Naive thymus-derived CD8-positive, alpha-beta T cell (primary cell): Measurements from ENCODE around the gene ATG2B. TPM values are rescaled to one million over a fixed set of nuclear protein-coding genes. Genes with fewer than 3 reads are reported as not detected.
A peak's percentile ranks its signal among the peaks of the same experiment; 100 is the strongest.

Experiments used
- ATAC-seq, 2 donors: fragments of 150-1000 bp; cut with Tn5 transposase in 1 of 2; sonication (Bioruptor Pico), chemical (Tn5 transposase) in 1 of 2; 1 replicate in 1 of 2; 2 replicates in 1 of 2; pipeline ENCODE4 v1.10.0; 2021; ENCODE audit warnings: mild to moderate bottlenecking in 2 of 2, moderate library complexity in 2 of 2
- POLR2A ChIA-PET: fragments of 350-600 bp; sonication (Branson Sonifier 250); formaldehyde crosslinking; loops from one replicate; lab custom pipeline; 2021; ENCODE audit warnings: antibody characterized with exemption; lab: Charles Lee
- DNase-seq, 10 donors: peaks; one replicate each; pipeline versions ENCODE4 v3.0.0 to v3.0.0-alpha.2; 2020 to 2022
- H3K27ac Mint-ChIP-seq, 10 donors: one replicate each; pipeline ENCODE4 v1.8.0; 2020 to 2022; ENCODE audit warnings: mild to moderate bottlenecking in 10 of 10, mixed read lengths in 10 of 10, moderate library complexity in 4 of 10, inconsistent platforms in 1 of 10
- H3K27me3 Mint-ChIP-seq, 5 donors: one replicate each; pipeline ENCODE4 v1.8.0; 2021 to 2022; ENCODE audit warnings: mixed read lengths in 5 of 5
- H3K36me3 Mint-ChIP-seq, 3 donors: one replicate each; pipeline ENCODE4 v1.8.0; 2020 to 2022; ENCODE audit warnings: mixed read lengths in 3 of 3, mild to moderate bottlenecking in 2 of 3, inconsistent platforms in 1 of 3
- H3K4me1 Mint-ChIP-seq, 4 donors: one replicate each; pipeline ENCODE4 v1.8.0; 2021 to 2022; ENCODE audit warnings: mixed read lengths in 4 of 4
- H3K4me3 Mint-ChIP-seq, 10 donors: one replicate each; pipeline ENCODE4 v1.8.0; 2020 to 2022; ENCODE audit warnings: mild to moderate bottlenecking in 10 of 10, mixed read lengths in 10 of 10, moderate library complexity in 6 of 10, inconsistent platforms in 1 of 10
- H3K9me3 Mint-ChIP-seq, 9 donors: one replicate each; pipeline ENCODE4 v1.8.0; 2020 to 2022; ENCODE audit warnings: mixed read lengths in 9 of 9, mild to moderate bottlenecking in 3 of 9, inconsistent platforms in 1 of 9, moderate library complexity in 1 of 9
- polyA plus RNA-seq, 3 donors: library from polyadenylated mRNA; unstranded; fragments of 300-500 nt; fragmentation: Illumina TruSeq; gene quantifications; one replicate each; pipeline ENCODE4 v1.2.3, GENCODE V29; 2021
- total RNA-seq, 8 experiments: library from RNA in 2 of 8; stranded (reverse) in 2 of 8; gene quantifications; one replicate each; pipeline ENCODE4 v1.2.3 and lab custom pipeline; 2021 to 2026

The ATG2B gene
- total and polyA plus RNA-seq, 5 experiments from 2014 or later: 0.96 to 32.1 (median 2.0) TPM

DNA sequence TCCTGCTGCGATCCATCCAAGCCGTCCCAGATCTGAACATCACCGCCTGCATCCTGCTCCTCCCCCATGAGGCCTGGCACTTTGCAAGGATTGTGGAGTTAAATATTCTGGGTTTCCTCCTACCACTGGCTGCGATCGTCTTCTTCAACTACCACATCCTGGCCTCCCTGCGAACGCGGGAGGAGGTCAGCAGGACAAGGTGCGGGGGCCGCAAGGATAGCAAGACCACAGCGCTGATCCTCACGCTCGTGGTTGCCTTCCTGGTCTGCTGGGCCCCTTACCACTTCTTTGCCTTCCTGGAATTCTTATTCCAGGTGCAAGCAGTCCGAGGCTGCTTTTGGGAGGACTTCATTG is 99.0 kb downstream of the ATG2B start:
- no peaks in the 10 kb centered on the region for H3K9me3 Mint-ChIP-seq
- H3K4me3 Mint-ChIP-seq: no peak overlapping the region
- DNase-seq: no peak
- no peaks in the 10 kb centered on the region for H3K4me1 Mint-ChIP-seq
- no peak for ATAC-seq
- POLR2A ChIA-PET: no interaction called here
- H3K27me3 Mint-ChIP-seq: peaks cover 5 to 33% (median 18%) of the 10 kb centered on the region in 5 donors
- H3K27ac Mint-ChIP-seq: peak overlapping the region in 1 of 10 donors; percentile 26
- H3K36me3 Mint-ChIP-seq: peaks cover 0 to 2% (median 0%) of the 10 kb centered on the region in 3 donors

DNA sequence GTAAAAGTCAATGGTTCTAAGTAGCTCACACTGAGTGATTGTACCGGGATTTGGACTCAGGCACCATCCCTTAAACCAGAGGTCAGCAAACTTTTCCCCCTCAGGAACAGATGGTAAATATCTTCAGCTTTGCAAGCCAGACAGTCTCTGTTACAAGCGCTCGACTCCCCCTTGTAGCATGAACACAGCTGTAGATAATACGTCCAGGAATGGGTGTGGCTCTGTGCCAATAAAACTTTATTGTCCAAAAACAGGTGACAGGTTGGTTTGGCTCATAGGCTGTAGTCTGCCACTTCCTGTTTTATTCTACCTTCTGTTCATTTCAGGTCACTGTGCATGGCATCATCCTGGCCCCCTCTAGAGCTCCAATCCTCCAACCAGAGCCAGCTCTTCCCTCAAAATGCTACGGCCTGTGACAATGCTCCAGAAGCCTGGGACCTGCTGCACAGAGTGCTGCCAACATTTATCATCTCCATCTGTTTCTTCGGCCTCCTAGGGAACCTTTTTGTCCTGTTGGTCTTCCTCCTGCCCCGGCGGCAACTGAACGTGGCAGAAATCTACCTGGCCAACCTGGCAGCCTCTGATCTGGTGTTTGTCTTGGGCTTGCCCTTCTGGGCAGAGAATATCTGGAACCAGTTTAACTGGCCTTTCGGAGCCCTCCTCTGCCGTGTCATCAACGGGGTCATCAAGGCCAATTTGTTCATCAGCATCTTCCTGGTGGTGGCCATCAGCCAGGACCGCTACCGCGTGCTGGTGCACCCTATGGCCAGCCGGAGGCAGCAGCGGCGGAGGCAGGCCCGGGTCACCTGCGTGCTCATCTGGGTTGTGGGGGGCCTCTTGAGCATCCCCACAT is 99.6 kb downstream of the ATG2B start:
- Mint-ChIP-seq H3K27ac (peak overlapping the region in 1 of 10 donors; percentile 26), H3K36me3 (peaks cover 0 to 2% (median 0%) of the 10 kb centered on the region in 3 donors), H3K27me3 (peaks cover 5 to 33% (median 19%) of the 10 kb centered on the region in 5 donors), H3K4me1 (no peaks in the 10 kb centered on the region), H3K9me3 (no peaks in the 10 kb centered on the region), H3K4me3 (no peak overlapping the region)
- POLR2A ChIA-PET: no interaction called here
- DNase-seq (no peak), ATAC-seq (no peak)

DNA sequence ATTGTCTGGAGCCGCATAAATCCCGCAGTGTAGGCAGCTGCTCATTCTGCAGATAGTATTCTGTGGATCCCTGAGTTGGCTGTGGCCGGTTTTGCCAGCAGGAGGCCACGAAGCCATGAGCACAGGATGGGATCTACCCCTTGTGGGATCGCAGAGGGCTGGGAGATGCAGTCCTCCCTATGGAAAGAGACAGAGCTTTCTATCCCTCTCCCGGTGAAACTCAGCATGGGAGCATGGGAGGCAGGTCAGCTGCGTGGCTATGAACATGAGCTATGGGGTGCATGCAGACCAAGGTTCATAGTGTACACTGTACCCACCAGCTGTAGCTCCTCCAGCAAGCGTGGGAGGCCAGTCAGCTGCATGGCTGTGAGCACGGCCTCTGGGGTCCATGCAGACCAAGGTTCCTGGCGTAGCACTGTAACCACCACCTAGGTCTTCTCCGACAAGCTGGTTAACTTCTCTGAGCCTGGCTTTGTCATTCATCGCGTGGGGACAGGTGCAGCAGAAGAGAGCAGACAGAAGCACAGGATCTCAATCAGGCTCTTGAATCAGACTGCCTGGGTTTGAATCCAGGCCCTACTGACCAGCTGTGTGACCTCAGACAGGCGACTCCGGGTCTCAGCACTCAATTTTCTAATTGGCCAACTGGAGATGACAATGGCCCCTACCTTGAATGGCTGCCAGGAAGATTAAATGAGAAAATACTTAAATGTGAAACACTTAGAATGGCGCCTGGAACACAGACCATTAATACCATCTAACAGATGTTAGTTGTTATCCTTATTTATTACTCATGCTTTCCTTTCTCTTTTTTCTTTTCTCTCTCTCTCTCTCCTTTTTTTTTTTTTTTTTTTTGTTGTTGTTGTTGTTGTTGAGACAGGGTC is 101.1 kb downstream of the ATG2B start:
- Mint-ChIP-seq H3K4me1 (no peaks in the 10 kb centered on the region), H3K27ac (peak overlapping the region in 1 of 10 donors; percentile 10), H3K9me3 (no peaks in the 10 kb centered on the region), H3K36me3 (no peaks in the 10 kb centered on the region), H3K4me3 (no peak overlapping the region), H3K27me3 (peaks cover 9 to 38% (median 25%) of the 10 kb centered on the region in 5 donors)
- DNase-seq (no peak), ATAC-seq (no peak)
- POLR2A ChIA-PET: no interaction called here

DNA sequence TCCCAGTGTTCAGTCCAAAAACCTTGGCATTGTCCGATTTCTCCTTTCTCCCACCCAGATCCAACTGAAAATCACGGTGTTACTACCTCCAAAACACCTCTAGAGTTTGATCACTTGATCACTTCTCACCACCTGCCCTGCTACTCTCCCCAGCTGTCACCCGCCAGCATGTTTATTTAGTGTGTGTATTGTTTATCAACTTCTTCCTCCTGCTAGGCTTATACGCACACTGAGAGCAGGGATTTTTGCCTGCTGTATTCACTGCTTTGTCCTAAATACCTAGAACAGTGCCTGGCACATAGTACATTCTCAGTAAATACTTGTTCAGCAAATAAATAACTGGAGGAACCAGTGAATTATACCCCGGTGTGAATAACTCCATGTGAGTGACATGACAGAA is 102.1 kb downstream of the ATG2B start:
- ATAC-seq (no peak), DNase-seq (no peak)
- Mint-ChIP-seq H3K4me3 (no peak overlapping the region), H3K27me3 (peaks cover 10 to 37% (median 21%) of the 10 kb centered on the region in 5 donors), H3K27ac (no peak overlapping the region), H3K9me3 (no peaks in the 10 kb centered on the region), H3K36me3 (no peaks in the 10 kb centered on the region), H3K4me1 (no peaks in the 10 kb centered on the region)
- POLR2A ChIA-PET: no interaction called here

DNA sequence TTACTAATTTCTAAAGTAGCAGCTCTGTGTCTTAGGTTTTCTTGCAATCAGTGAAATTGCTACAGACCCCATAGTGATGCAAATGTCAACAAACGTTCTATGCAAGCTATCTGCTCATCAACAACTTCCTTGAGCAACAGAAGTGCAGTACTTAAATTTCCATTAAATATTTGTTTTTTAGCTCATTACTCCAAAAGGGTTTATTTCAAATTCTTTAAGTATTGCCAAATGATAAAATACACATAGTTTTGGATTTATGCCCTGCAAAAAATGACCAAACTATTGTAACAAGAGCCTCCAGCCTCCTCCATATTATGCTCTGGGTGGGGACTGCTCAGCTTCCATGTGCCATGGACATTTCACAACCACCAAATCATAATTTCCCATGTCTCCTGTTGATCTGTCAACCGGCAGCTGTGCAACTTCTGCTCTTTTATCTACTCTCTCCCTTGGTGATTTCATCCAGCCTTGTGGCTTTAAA is 102.8 kb downstream of the ATG2B start:
- POLR2A ChIA-PET: interaction anchor here (0.7 kb wide), 1 partner anchor 21 kb away, joined by 3 read pairs; no protein-coding TSS in a partner anchor
- no peak for DNase-seq
- Mint-ChIP-seq H3K9me3 (no peaks in the 10 kb centered on the region), H3K4me1 (no peaks in the 10 kb centered on the region), H3K36me3 (no peaks in the 10 kb centered on the region), H3K27me3 (peaks cover 10 to 35% (median 21%) of the 10 kb centered on the region in 5 donors), H3K27ac (no peak overlapping the region), H3K4me3 (no peak overlapping the region)
- ATAC-seq: no peak

DNA sequence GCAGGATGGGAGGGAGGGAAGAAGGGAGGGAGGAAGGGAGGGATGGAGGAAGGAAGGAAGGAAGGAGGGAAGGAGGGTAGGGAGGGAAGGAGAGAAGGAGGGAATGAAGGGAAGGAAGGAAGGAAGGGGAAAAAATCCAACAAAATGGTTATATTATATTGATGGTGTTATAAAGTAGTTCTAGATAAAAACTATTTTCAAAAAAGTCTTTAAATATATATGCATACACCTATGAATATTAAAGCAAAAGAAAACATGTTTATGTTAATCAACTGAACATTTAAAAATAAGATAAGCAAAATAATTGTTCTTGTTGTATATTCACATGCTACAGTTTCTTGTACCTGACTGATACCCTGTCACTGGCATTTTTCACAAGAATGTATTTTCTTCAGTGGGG is 105.2 kb downstream of the ATG2B start:
- Mint-ChIP-seq H3K4me3 (no peak overlapping the region), H3K27ac (no peak overlapping the region), H3K36me3 (no peaks in the 10 kb centered on the region), H3K4me1 (no peaks in the 10 kb centered on the region), H3K27me3 (peaks cover 15 to 58% (median 33%) of the 10 kb centered on the region in 5 donors), H3K9me3 (no peaks in the 10 kb centered on the region)
- no peak for ATAC-seq
- no peak for DNase-seq
- POLR2A ChIA-PET: no interaction called here

DNA sequence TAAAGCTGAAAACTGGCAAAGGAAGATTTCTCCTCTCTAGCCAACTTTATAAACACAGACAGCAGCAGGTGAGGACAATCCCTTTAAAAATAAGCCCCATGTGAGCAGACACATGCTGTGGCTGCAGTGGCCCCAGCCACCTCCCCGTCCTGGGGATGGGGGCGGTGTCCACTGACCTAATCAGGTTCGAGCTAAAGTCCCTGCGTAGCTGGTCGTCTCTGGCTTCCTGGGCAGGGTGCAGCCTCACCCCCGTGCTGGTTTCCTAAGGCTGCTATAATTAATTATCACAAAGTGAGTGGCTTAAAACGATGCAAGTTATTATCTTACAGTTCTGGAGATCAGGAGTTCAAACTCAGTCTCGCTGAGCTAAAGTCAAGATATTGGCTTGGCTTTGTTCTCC is 106.1 kb downstream of the ATG2B start:
- ATAC-seq (no peak), DNase-seq (no peak)
- Mint-ChIP-seq H3K4me1 (no peaks in the 10 kb centered on the region), H3K36me3 (no peaks in the 10 kb centered on the region), H3K9me3 (no peaks in the 10 kb centered on the region), H3K27ac (no peak overlapping the region), H3K4me3 (no peak overlapping the region), H3K27me3 (peaks cover 15 to 67% (median 38%) of the 10 kb centered on the region in 5 donors)
- POLR2A ChIA-PET: no interaction called here

DNA sequence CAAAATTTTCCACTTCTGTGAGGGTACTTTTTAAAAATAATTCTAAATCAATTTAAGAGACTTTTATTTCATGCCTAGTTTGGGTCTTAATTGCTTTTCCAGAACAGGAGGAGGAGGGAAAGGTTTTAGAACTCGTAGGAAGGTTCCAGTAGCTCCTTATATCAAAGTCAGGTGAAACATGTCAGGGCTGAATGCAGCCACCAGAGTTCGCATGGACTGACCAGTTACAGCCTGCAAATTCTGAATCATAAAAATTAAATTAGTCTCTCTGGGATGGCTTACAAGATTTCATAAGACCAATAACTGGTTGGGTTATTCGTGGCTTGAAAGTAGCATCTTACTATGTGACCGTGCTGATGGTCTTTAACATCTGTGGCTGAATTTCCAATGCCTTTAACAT is 106.7 kb downstream of the ATG2B start:
- Mint-ChIP-seq H3K4me3 (no peak overlapping the region), H3K4me1 (no peaks in the 10 kb centered on the region), H3K27me3 (peaks cover 18 to 71% (median 44%) of the 10 kb centered on the region in 5 donors), H3K27ac (no peak overlapping the region), H3K36me3 (no peaks in the 10 kb centered on the region), H3K9me3 (no peaks in the 10 kb centered on the region)
- DNase-seq: no peak
- POLR2A ChIA-PET: no interaction called here
- no peak for ATAC-seq

DNA sequence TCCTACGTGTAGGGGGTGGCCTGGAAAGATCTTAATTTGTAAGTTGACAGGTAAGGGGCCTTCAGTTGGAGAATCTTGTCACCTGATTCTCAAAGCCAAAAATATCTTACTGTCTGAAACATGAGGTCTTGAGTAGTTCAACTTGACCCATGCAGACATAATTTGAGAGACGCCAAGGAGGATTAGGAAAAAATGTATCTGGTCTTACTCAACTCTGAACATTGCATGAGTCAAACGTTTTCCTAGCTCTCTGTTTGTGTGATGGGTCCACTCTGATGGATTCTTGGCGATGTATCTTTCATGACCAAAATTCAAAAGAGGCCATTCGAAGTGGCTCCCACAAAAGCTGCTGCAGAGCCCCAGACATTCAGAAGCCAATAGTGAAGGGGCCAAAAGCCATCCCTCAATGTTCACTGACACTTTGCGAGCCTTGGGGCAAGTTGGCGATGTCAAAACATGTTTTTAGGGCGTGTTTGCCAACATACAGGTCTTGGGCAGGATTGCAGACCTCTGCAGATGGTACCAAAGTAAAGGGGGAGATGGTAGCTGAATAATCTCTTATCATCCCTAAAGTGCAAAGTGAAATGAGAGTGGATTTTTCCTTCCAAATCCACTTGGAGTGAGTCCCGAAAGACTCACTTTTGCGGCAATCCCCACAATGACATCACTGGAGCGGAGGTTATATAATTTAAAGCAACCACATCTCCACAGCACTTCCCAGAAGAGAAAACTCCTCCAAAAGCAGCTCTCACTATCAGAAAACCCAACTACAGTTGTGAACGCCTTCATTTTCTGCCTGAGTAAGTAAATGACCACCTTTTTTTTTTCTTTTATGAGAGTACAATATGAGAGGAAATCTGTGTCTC is 107.4 kb downstream of the ATG2B start, which contains the start of gene BDKRB1:
BDKRB1 (plus strand) TSS at position 710 of the 866 bp plus-strand sequence. CDS start 7,473 bp downstream, outside the sequence.
- DNase-seq (no peak), ATAC-seq (no peak)
- H3K36me3 Mint-ChIP-seq: no peaks in the 10 kb centered on the region
- no peaks in the 10 kb centered on the region for H3K9me3 Mint-ChIP-seq
- no peak within 1 kb of the TSS for H3K27ac Mint-ChIP-seq
- POLR2A ChIA-PET: no interaction called here
- no peaks in the 10 kb centered on the region for H3K4me1 Mint-ChIP-seq
- peaks cover 18 to 71% (median 44%) of the 10 kb centered on the region in 5 donors for H3K27me3 Mint-ChIP-seq
- H3K4me3 Mint-ChIP-seq: no peak within 1 kb of the TSS

DNA sequence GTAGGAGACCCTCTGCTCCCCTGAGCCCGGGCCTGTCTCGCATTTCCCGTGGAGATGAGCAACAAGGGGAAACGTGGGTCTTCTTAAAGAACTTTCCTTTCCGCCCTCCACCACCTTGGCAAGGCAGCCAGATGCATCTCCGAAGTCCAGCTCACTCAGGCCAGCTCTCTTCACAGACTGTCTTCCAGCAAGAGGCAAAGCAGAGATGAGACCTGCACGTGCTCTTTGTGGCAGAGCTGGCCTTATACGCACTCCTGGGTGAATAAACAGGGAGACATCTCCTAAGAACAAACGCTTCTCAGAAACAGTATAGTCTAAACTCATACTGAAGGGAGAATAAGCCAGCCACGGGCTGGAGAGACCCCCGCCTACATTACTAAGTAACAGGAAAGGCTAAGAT is 108.5 kb downstream of the ATG2B start:
- POLR2A ChIA-PET: no interaction called here
- Mint-ChIP-seq H3K36me3 (no peaks in the 10 kb centered on the region), H3K9me3 (no peaks in the 10 kb centered on the region), H3K4me1 (no peaks in the 10 kb centered on the region), H3K27me3 (peaks cover 15 to 77% (median 43%) of the 10 kb centered on the region in 5 donors), H3K27ac (no peak overlapping the region), H3K4me3 (no peak overlapping the region)
- DNase-seq: peak in 1 of 10 donors; percentile 28
- no peak for ATAC-seq

DNA sequence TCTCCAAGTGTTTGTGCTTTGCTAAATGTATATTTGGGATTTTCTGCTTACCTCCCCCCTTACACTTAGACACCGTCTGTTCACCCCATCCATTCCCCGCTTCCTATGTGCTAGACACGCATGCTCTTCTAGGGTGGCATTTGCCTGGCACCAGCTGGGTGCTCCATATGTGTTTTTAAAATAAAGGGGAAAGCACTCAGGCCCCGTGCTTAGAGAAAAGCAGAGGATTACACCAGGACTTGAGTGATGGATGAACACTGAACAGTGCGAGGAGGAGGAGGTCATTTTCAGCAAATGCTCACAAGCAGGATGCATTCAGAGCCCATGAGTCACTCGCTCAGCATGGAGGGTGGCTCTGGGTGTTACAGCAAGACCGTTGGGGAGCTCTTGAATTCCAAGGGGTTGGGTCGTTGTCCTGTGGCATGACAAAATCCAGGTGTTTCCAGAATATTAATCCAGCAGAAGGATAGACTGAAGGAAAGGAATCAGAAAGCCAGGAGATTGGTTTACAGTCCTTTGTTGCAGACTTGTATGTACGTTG is 110.1 kb downstream of the ATG2B start:
- POLR2A ChIA-PET: no interaction called here
- Mint-ChIP-seq H3K27me3 (peaks cover 19 to 92% (median 51%) of the 10 kb centered on the region in 5 donors), H3K27ac (no peak overlapping the region)

More for the DNA sequence above, 110.1 kb downstream of the ATG2B start:
- ATAC-seq (no peak), DNase-seq (no peak)
- no peaks in the 10 kb centered on the region for H3K9me3 Mint-ChIP-seq
- no peaks in the 10 kb centered on the region for H3K4me1 Mint-ChIP-seq
- peaks cover 0 to under 1% (median 0%) of the 10 kb centered on the region in 3 donors for H3K36me3 Mint-ChIP-seq
- H3K4me3 Mint-ChIP-seq: no peak overlapping the region
